GM19099 (cell line): ENCODE measurements around the gene IFT88.
A peak's percentile ranks its signal among the peaks of the same experiment; 100 is the strongest.

Source experiments
- POLR2A ChIP-seq: IDR thresholded peaks from 3 replicates; pipeline ENCODE4 v1.6.1; 2011; ENCODE audit warnings: low read depth; ENCODE audit not compliant: insufficient read length; ENCODE audit errors: extremely low read depth

Gene IFT88

GRCh38 chr13:20686167-20686566 lies 119.2 kb downstream of the IFT88 start:
- TF ChIP-seq POLR2A = no peak

GRCh38 chr13:20686863-20687579 lies 120.1 kb downstream of the IFT88 start:
- no peak for TF ChIP-seq POLR2A

- no peak for TF ChIP-seq POLR2A
Measured at GRCh38 chr13:20689291-20689690, 122.3 kb downstream of the IFT88 start.

- TF ChIP-seq POLR2A = no peak
Measured at GRCh38 chr13:20691616-20692015, 124.7 kb downstream of the IFT88 start.

GRCh38 chr13:20696073-20696472 lies 129.1 kb downstream of the IFT88 start:
- no peak for TF ChIP-seq POLR2A

GRCh38 chr13:20699715-20700114 lies 132.8 kb downstream of the IFT88 start:
- TF ChIP-seq POLR2A = no peak

GRCh38 chr13:20700288-20700687 lies 133.3 kb downstream of the IFT88 start:
- TF ChIP-seq POLR2A = no peak

GRCh38 chr13:20701461-20701860 lies 134.5 kb downstream of the IFT88 start:
- TF ChIP-seq POLR2A = no peak

- no peak for TF ChIP-seq POLR2A
Measured at GRCh38 chr13:20702530-20702914, 135.6 kb downstream of the IFT88 start.

GRCh38 chr13:20702915-20703779 lies 136.2 kb downstream of the IFT88 start, which contains the start of gene IL17D:
Gene IL17D (plus strand): TSS chr13:20703699. CDS start chr13:20704002, 303 bp downstream.
- no peak for TF ChIP-seq POLR2A

- peak; percentile 45 for TF ChIP-seq POLR2A
Measured at GRCh38 chr13:20703780-20704458, 137.0 kb downstream of the IFT88 start.

GRCh38 chr13:20704459-20705069 lies 137.6 kb downstream of the IFT88 start:
- TF ChIP-seq POLR2A = no peak

- TF ChIP-seq POLR2A = no peak
Measured at GRCh38 chr13:20706661-20707060, 139.7 kb downstream of the IFT88 start.

- TF ChIP-seq POLR2A = no peak
Measured at GRCh38 chr13:20708216-20708615, 141.3 kb downstream of the IFT88 start.

- TF ChIP-seq POLR2A = no peak
Measured at GRCh38 chr13:20709369-20709768, 142.4 kb downstream of the IFT88 start.
